GM18867 (cell line): Measurements from ENCODE around the gene IQCF2.
"Not testable (repeated sequence)": the region's sequence is repeated elsewhere in the genome, so short reads cannot be mapped to it uniquely, and the experiment has no call there.

Source experiments
- ATAC-seq: cut with Tn5 transposase; IDR thresholded peaks from one replicate; pipeline ENCODE4 v1.9.1; 2021; ENCODE audit warnings: mild to moderate bottlenecking, moderate library complexity; ENCODE audit not compliant: unreplicated experiment

The IQCF2 gene

GRCh38 chr3:51876186-51876585, 14.8 kb downstream of the IQCF2 start:
- no peak for ATAC-seq

DNA sequence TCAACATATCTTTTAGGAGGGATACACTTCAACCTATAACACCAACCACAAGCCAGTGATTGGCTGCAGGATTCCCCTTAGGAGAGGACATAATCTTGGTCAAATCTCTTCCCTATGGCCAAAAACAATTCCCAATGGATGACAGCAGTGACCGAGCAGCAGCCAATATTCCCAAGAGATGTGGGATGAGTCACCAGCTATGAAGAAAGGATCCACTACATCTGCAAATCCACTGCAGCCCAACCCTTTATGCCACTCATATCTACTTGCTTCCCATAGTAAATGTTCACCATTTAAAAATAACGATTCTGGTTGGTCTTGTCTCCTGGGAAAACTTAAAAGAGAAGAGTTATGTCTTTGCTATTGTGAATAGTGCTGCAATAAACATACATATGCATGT, 18.5 kb downstream of the IQCF2 start:
- ATAC-seq, result no peak

DNA sequence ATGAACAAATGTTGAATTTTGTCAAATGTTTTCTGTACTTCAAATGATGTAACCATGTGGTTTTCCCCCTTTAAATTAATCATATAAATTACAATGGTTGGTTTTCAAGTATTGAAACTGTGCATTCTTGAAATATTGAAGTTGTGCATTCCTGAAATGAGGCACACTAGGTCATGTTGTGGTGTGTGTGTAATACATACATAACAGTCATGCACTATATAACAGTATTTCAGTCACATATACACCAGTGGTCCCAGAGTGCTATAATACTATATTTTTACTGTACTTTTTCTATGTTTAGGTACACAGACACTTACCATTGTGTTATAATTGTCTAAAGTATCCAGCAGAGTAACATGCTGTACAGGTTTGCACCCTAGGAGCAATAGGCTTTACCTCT, 25.0 kb downstream of the IQCF2 start:
- ATAC-seq, result no peak

GRCh38 chr3:51887620-51888019, 26.2 kb downstream of the IQCF2 start:
- ATAC-seq, result no peak

DNA sequence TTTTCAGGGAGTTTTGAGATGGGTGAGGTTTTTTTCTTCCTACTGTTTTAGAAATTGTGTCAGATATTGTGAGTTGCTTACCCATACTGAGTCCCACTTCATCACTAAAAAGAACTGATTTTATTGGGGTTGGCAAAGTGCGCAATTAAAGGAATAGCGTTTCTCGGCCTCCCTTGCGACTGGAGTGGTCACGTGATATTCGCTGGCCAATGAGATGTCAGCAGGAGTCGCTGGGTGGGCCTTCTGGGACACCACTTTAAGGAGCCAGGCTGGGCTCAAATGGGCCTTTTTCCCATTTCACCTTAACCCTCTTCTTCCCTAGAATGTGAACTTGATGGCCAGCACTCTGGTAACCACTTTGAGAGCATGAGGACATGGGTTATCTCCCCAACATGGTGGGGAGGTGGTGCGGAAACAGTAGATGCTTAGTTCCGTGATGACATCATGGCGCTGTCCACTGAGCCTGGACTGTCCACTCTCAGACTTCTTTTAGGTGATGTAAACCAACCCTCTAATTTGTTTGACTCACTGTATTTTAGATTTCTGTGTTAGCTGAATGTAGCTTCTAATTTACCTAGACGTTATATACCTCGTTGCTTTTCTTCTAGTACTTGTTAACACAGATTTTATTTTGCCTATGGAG, 27.2 kb downstream of the IQCF2 start:
- no peak for ATAC-seq

GRCh38 chr3:51891242-51892039, 30.0 kb downstream of the IQCF2 start:
- no peak for ATAC-seq

GRCh38 chr3:51894391-51894790, 33.0 kb downstream of the IQCF2 start:
- no peak for ATAC-seq

DNA sequence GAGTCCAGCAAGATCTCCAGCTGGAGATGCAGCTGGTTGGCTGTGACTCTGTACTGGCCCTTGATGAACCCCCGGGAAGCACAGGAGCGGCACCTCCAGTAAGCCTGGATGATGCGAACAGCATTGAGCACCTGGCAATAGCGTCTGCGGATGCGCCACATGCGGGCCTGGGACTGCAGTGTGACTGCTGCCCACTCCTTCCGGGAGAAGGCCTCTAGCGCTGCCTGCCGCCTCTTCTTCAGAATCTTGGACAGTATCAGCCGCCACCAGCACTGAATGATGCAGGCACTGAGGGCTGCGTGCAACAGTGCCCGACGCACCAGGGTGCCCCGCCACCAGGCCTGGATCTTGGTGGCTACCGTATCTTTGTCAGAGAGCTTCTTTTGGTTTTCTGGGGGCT, 33.5 kb downstream of the IQCF2 start:
- ATAC-seq, result no peak

DNA sequence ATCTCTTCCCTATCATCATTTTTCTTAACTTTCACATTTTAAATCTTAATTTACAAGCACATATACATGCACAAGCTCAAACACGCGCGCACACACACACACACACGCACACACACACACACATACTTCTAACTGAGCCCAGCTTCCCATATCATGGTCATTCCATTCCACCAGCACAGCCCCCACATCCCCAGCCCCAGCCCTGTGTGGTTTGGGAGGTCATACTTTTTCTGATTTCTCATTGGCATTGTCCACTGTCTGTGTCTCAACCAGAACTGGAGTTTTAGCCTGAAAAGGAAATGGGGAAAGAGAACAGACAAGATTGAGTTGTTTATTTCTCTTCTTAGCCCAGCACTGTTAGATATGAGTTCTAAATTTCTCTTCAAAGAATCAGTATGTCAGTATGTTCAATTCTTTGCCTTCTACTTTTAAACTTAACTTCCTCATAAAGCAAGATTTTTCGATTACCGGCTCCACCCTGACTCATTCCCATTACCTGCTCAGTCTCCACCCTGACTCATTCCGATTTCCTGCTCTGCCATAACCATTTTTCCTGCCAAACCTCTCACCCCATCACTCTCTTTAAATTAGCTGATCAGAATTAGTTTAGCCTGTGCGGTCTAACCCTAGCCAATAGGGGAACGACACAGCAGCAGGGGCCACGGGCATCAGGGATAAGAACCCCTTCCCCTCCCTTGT, 35.3 kb downstream of the IQCF2 start:
- ATAC-seq, result no peak

DNA sequence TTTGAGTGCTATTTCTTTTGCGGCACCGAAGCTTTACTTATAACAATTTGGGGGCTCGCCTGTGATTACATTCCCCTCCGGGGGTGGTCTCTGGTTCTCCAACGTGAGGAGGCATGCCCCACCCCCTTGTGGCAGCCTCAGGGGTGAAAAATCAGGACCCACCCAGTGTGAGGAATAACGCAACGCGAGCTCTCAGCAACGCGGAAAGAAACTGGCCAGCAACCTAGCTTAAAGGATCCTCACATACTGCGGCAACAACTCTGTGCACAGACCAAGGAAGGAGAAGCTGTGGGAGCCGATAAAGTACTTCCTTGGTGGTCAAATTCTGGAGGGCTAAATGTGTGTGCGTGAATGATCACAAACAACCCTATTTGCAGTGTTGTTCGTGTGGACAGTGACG, 36.0 kb downstream of the IQCF2 start:
- no peak for ATAC-seq

GRCh38 chr3:51900043-51900442, 38.6 kb downstream of the IQCF2 start:
- ATAC-seq, result not testable (repeated sequence)

GRCh38 chr3:51902361-51902760, 40.9 kb downstream of the IQCF2 start:
- not testable (repeated sequence) for ATAC-seq

GRCh38 chr3:51904034-51904823, 42.8 kb downstream of the IQCF2 start:
- ATAC-seq, result no peak

DNA sequence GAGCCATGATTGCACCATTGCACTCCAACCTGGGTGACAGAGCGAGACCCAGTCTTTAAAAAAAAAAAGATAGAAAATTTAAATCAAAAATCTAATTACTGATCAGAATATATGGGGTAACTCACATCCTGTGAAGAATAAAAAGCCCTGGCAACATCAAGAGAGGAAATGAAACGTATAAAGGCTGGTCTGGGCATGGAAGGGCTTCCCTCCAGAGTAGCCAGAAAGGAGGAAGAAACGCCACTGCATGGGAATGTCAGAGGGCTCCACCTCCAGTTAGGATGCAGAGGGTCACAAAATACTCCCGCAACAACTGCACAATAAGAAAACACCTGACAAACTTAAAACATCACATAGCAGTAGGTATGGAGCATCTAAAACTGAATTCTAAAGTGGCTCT, 46.6 kb downstream of the IQCF2 start:
- ATAC-seq, result no peak
